ENCODE measurements around the gene HIVEP1.

- TF ChIP-seq CTCF (IDR thresholded peaks at IDR 0.05) (no peak), EP300 (IDR thresholded peaks at IDR 0.05) (no peak), POLR2A (IDR thresholded peaks at IDR 0.05) (no peak), POLR2AphosphoS5 (IDR thresholded peaks at IDR 0.05) (no peak)
Observed at GRCh38 chr6:12148841-12149240, 136.7 kb downstream of the HIVEP1 start.

Data from upper lobe of left lung (tissue), 4 donors.